Left forelimb (tissue), 1 donor: ENCODE results near the gene SLC5A2.
"Not testable (repeated sequence)": the region's sequence is repeated elsewhere in the genome, so short reads cannot be mapped to it uniquely, and the experiment has no call there.

Experiments used
- DNase-seq: peaks from one replicate; pipeline ENCODE4 v3.0.0-alpha.2; 2018; ENCODE audit warnings: low spot score

SLC5A2 gene

DNA sequence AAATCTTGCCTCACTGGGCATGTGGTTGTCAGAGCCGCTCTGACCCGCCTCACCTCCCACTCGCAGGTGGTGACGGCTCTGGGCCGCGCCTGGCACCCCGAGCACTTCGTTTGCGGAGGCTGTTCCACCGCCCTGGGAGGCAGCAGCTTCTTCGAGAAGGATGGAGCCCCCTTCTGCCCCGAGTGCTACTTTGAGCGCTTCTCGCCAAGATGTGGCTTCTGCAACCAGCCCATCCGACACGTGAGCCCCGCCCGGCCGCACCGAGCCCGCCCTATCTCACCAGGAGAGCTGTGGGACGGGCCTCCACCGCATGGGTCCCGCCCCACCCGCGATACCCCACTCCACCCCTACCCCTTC, 7.0 kb upstream of the SLC5A2 start:
- no peak for DNase-seq

DNA sequence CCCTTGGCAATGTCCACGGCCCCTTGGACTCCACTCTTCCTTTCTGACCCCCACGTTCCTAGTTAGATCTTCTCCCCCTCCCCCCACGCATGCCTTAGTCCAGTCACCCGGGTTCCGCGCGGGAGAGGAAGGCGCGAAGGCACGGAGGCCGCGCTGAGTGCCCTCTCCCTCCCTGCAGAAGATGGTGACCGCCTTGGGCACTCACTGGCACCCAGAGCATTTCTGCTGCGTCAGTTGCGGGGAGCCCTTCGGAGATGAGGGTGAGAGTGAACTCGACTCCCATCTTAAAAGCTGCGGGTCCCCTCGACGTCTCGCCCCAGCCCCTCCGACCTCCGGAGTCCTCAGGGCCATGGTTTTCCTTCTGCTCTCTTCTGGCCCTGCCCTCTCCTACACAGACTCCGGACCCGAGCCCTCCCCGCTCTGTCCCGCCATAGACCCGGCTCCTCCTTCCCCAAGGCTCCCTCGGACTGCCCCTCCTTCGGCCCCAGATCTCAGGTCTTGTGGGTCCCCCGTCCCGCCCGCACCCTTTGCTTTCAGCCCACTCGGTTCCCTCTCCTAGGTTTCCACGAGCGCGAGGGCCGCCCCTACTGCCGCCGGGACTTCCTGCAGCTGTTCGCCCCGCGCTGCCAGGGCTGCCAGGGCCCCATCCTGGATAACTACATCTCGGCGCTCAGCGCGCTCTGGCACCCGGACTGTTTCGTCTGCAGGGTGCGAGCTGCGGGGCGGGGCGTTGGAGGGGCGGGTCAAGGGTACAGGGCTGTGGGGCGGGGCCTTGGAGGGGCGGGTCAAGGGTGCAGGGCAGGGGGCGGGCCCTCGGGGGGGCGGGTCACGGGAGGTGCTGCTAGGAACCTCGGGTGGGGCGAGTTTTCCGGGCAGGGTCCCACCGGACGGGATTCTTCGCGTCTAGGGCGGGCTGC, 6.4 kb upstream of the SLC5A2 start:
- DNase-seq, result no peak

DNA sequence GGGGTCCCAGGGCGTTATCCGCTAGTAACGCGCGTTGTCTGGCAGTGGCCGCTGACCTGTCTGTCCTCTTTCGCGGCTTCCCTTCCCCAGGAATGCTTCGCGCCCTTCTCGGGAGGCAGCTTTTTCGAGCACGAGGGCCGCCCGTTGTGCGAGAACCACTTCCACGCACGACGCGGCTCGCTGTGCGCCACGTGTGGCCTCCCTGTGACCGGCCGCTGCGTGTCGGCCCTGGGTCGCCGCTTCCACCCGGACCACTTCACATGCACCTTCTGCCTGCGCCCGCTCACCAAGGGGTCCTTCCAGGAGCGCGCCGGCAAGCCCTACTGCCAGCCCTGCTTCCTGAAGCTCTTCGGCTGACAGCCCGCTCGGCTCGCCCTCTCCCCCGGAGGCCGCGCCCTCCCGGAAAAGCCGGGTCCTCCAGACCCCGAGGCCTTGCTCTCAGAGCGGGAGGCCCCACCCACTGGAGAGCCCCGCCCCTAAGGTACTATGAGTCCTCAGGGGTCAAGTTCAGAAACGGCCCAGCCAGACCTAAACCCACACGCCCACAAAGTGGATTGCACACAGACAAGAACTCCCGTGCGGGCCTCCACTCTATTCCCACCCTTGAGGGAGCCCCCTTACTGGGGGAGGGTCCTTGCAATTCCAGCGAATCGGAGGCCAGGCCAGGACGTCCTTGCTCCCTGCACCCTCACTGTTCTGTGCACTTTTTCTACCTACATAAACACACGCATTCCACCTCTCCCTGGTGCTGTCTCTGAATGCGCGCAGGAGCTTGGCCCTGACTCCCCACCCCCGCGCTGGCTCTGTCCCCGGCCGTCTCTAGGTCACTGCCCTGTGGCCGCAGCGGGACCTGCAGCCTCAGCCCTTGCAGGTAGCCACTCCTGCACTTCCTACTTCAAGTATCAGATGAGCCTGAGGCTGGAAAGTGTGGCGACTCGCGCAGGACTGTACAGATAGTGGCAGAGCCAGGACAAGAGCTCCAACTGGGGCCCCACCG, 5.4 kb upstream of the SLC5A2 start:
- DNase-seq, result no peak

DNA sequence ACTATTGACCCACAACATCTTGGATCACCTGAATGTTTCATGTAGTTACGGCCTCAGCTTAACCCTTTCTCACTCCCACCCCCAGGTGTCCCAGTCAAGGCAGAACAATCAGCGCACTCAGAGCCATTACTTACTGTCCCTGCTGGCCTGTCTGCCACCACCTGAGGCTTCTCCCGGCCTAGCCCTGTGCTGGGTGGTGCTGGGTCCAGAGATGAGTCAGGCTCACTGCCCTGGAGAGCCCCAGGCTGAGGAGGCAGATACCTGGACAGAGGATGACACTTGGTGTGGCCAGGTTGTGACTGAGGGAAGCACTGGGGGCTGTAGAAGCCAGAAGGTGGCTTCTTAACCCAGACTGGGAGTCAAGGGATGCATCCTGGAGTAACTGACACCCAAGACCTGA, 4.0 kb upstream of the SLC5A2 start:
- no peak for DNase-seq

DNA sequence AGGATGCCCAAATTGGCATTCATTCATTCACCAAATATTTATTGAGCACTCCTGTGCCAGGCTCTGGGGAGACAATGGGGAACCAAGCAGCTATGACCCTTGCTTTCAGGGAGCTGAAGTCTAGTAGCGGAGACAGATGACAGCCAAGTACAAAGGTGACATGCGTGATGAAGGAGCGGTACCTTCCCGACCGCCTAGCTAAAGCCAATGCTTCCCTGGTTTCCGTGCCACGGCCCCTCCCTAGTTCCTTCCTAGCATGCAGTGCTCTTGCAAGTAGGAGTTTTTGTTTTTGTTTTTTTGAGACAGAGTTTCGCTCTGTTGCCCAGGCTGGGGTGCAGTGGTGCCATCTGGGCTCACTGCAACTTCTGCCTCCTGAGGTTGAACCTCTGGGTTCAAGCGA, 3.2 kb upstream of the SLC5A2 start:
- DNase-seq, result no peak

DNA sequence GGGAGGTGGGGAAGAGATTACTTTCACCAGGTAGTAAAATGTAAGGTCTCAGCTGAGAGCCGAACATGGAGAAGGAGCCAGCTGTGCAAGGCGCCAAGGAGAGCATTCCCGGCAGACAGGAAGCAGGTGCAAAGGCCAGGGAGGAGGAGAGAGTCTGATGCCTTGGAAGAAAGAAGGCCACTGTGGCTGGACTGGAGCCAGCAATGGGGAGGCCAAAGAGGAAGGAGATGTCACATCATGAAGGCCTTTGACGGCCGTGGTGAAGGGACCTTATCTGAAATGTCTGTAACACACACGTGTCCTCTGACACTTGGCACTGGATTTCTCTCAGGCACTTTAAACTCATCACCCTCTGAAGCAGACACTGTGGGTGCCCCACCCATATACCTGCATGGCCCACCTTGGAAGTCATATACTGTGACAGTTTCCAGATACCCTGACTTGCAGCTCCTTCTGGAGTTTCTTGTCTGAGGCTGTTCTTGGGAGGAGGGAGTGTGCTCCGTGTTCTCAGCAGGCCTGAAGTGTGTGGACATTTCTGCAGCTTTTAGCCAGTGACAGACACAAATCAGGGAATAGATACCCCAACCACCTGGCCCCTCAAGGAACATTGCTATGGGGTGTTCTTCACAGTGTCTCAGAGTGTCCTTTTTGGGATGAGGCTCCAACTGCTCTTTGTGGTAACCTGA, 1.9 kb upstream of the SLC5A2 start:
- DNase-seq, result peak; percentile 65

DNA sequence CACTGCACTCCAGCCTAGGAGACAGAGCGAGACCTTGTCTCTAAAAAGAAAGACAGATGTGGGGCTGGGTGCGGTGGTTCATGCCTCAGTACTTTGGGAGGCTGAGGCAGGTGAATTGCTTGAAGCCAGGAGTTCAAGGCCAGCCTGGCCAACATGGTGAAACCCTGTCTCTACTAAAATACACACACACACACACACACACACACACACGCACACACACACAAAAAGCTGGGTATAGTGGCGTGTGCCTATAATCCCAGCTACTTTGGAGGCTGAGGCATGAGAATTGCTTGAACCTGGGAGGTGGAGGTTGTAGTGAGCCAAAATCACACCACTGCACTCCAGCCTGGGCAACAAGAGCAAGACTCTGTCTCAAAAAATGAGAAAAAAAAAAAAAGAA, 1.1 kb downstream of the SLC5A2 start:
- DNase-seq, result not testable (repeated sequence)

DNA sequence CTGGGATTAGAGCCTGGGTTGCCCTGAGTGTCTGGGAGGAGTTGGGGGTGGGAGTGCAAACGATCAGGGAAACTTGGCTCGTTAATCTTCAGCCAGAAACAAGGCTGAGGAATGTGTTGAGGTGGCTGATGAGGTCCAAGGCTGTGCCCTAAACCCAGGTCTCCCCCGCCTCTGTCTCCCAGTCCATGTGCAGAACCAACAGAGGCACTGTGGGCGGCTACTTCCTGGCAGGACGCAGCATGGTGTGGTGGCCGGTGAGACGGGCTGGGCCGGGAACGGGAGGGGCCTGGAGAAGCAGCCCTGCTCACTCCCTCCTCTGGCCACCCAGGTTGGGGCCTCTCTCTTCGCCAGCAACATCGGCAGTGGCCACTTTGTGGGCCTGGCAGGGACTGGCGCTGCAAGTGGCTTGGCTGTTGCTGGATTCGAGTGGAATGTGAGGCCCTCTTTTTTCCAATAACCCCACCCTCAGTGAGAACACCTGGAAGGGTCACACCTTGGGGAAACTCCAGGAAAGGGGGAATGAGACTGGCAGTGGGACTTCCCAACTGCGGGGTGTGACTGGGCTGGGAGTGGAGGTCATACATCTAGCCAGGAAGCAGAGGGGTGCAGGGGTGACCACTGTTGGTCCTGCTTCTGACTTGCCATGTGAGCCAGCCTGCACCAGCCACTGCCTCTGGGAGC, 1.7 kb downstream of the SLC5A2 start:
- no peak for DNase-seq

DNA sequence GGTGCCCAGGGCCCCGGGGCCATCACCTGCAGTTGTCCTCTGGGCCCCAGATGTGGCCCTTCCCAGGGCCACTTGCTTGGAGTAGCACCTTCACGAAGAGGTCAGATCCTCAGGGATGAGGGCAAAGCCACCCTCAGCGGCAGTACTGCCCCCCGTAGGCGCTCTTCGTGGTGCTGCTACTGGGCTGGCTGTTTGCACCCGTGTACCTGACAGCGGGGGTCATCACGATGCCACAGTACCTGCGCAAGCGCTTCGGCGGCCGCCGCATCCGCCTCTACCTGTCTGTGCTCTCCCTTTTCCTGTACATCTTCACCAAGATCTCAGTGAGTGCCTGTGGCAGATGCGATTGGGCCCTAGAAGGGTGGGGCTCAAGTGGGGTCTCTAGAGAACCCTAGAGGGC, 2.6 kb downstream of the SLC5A2 start:
- no peak for DNase-seq

DNA sequence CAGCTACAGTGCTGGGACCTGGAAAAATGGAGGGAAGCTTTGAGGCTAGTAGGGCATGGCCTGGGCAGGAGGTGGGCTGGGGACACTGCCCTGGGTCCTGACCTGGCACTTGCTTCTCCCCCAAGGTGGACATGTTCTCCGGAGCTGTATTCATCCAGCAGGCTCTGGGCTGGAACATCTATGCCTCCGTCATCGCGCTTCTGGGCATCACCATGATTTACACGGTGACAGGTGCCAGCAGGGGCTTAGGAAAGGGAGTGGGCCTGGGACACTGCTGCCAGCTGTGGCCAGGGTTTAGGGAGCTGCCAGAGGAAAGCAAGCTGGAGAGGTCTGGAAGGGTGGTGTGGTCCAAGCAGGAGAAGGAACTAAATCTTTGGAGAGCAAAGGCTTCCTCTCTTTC, 3.1 kb downstream of the SLC5A2 start:
- no peak for DNase-seq

DNA sequence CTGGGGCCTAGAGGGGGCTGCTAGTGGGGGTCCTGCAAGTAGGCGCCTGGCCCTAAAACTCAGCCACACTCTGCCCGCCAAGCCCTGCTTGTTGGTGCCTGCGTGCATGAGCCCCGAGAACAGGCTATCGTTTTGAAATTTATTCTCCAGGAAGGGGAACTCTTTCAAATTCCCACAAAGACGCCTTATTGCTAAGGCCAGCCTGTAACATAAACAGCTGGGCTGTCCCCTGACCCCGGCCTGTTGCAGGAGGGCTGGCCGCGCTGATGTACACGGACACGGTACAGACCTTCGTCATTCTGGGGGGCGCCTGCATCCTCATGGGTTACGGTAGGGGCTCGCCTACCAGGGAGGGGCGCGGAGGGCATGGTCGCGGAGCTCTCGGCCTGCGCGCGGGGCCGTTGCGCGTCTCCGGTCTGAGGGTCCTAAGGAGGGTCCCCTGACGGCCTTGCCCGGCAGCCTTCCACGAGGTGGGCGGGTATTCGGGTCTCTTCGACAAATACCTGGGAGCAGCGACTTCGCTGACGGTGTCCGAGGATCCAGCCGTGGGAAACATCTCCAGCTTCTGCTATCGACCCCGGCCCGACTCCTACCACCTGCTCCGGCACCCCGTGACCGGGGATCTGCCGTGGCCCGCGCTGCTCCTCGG, 4.3 kb downstream of the SLC5A2 start:
- no peak for DNase-seq

DNA sequence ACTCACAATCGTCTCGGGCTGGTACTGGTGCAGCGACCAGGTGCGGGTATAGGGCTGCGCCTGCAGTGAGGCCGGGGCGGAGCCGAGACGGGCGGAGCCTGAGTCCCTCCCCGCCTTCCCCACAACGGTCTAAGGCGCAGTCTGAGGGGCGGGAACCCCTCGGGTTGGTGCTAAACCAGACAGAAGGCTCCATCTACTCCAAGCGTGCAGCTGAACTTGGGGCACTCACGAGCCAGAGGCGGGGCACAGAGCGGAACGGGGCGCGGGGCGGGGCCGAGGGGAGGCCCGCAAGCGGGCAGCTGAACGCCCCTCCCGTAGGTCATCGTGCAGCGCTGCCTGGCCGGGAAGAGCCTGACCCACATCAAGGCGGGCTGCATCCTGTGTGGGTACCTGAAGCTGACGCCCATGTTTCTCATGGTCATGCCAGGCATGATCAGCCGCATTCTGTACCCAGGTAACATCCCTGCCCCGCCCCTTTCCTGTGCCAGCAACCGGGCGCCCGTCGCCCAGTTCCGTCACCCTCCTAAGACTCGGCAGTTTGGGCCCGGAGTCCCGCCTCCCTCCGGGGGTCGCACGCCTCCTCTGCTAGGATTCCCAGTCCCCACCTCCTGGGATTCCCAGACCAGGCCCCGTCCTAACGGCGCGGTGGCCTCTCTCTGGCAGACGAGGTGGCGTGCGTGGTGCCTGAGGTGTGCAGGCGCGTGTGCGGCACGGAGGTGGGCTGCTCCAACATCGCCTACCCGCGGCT, 5.0 kb downstream of the SLC5A2 start:
- no peak for DNase-seq

DNA sequence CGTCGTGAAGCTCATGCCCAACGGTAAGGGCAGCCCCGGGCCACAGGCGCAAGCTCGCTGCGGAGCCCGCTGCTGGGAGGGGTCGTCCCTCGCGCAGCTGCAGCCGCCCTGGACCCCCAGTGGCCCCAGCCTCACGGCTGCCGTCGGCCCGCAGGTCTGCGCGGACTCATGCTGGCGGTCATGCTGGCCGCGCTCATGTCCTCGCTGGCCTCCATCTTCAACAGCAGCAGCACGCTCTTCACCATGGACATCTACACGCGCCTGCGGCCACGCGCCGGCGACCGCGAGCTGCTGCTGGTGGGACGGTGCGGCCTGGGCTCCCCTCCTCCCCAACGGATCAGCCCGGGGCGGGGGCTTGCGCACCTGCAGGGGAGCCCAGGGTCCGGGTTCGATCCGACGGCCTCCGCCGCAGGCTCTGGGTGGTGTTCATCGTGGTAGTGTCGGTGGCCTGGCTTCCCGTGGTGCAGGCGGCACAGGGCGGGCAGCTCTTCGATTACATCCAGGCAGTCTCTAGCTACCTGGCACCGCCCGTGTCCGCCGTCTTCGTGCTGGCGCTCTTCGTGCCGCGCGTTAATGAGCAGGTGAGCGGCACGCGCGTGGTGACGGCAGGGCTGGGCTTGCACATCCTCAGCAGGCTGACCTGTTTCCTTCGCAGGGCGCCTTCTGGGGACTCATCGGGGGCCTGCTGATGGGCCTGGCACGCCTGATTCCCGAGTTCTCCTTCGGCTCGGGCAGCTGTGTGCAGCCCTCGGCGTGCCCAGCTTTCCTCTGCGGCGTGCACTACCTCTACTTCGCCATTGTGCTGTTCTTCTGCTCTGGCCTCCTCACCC, 5.8 kb downstream of the SLC5A2 start:
- DNase-seq, result no peak

DNA sequence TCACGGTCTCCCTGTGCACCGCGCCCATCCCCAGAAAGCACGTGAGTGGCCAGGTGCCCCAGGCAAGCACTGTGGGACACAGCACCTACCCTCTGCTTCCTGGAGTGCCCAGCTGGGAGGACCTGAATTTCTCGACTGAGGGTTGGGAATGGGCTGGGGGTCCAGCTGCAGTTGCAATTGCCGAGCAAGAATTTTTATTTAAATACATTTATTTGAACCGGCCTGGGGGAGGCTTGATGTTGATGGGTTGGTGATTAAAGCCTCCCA, 6.3 kb downstream of the SLC5A2 start:
- no peak for DNase-seq

DNA sequence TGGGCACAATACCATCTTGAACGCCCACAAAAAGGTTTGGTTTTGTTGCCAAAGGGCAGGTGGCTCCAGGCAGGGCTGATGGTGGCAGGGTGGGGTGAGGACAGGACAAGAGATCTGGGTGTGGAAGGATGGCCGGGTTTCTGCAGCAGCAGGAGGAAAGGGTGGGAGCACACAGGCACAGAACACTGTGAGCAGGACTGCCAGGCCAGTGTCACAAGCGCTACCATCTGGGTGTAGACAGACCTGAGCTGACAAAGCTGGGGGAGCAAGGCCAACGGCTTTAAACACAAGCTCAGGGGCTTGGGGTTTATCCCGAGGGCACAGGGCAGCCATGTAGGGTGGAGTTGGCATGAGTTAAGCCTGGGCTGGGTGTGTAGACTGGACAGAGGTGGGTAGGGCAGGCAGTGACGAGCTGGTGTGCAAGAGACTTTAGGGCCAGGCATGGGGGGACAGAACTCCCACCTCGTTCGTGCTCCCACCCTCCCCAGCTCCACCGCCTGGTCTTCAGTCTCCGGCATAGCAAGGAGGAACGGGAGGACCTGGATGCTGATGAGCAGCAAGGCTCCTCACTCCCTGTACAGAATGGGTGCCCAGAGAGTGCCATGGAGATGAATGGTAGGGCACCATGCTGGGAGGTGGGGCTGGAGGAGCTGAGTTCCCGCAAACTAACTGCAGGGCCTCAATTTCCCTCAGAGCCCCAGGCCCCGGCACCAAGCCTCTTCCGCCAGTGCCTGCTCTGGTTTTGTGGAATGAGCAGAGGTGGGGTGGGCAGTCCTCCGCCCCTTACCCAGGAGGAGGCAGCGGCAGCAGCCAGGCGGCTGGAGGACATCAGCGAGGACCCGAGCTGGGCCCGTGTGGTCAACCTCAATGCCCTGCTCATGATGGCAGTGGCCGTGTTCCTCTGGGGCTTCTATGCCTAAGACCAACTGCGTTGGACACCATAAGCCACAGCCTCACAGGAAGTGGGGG, 7.0 kb downstream of the SLC5A2 start:
- no peak for DNase-seq

DNA sequence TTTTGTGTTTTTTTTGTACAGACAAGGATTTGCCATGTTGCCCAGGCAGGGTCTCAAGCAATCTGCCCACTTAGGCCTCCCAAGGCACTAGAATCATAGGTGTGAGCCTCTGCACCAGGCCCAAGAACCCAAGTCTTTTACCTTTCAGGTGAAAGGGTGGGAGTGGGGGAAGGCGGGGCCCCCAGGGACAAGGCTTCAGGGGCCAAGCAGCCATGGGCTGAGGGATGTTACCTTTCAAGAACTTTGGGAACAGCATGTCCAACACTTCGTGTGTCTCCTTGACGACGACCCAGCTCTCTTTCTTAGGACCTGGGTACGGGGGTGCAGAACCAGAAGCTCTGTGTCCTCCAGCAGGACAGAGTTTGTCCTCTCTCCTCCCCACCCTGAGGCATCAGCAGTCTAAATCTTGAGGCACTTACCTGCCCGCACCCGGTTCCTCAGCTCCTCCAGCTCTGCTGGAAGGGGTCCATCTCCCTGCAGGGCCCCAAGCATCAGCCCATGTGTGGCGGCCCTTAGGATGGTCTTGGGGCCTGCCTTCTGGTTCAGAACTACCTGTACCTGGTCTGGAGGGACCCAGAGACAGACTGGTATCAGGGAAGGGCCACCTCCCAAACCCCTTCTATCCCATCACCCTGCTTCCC, 9.0 kb downstream of the SLC5A2 start:
- DNase-seq, result no peak

DNA sequence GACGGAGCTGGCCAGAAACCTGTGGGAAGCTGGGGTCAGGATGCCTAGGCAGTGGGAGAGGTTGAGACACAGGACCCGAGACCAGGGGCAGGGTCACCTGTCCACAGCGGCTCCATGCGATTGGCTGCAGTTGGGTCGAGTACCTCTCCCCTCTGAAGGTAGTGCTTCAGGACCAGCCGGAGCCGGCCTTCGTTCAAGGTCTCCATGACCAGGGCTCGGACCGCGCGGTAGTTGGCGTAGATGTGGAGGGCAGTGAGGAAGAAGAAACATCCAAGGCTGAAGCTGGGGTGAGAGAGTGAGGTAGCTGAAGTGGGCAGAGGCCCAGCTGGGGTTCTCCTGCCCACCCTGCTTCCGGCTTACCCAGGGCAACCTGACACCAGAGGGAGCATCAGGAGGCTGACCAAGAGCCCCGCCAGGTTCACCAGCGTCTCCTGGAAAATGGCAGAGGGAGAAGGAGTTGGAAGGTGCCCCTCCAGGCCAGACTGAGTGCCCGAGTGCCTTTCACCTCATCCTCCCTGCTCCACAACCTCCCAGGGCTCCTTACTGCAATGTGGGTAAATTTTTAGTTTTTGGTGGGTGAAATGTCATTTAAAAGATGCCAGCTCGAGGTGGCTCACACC, 10.7 kb downstream of the SLC5A2 start:
- no peak for DNase-seq

DNA sequence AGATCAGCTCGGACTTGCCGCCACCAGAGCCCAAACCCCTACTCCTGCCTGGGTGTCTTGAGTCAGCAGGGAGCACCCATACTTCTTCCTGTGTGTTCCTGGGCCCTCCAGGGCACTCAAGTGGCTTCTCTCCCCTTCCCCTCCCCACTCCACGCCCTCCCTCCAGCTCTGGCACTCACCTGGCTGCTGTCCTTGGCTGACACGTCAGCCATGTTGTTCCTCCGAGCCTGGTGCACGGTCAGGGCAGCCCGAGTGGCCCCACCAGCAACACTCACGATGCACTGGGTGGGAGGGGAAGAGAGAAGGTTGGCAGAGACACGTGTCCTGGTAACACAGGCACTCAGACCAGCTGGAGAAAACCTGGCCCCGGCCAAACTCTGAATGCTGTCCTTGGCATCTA, 13.7 kb downstream of the SLC5A2 start:
- no peak for DNase-seq
